OCI-LY3 (cell line): ENCODE measurements around the gene PRDM11.

ENCODE experiments used
- H2AFZ ChIP-seq: fragments of 200-600, 300-600 bp; shearing (Covaris generic); 2 replicates; pipeline ENCODE4 v1.6.0; 2014; ENCODE audit warnings: antibody characterized with exemption, low read depth, low read length
- H3K27ac ChIP-seq: fragments of 200-600, 300-600 bp; sonication (generic); 2 replicates; pipeline ENCODE4 v1.5.1; 2014; ENCODE audit warnings: mild to moderate bottlenecking, low read length, moderate library complexity, mixed read lengths
- H3K27me3 ChIP-seq: fragments of 200-600, 300-600 bp; sonication (generic); 2 replicates; pipeline ENCODE4 v1.6.1; 2014; ENCODE audit warnings: low read depth, low read length, mixed read lengths
- H3K36me3 ChIP-seq: fragments of 200-600, 300-600 bp; sonication (generic); replicated peaks from 2 replicates; pipeline ENCODE3; 2014; ENCODE audit warnings: low read depth, low read length, mixed read lengths
- H3K4me1 ChIP-seq: fragments of 300-600, 200-600 bp; sonication (generic); 2 replicates; pipeline ENCODE4 v1.6.1; 2014; ENCODE audit warnings: low read length, mixed read lengths
- H3K4me2 ChIP-seq: fragments of 200-600, 300-600 bp; sonication (generic); 2 replicates; pipeline ENCODE4 v1.6.1; 2014; ENCODE audit warnings: low read length, mixed read lengths
- H3K4me3 ChIP-seq: fragments of 300-600, 200-600 bp; sonication (generic); 2 replicates; pipeline ENCODE4 v1.5.1; 2014; ENCODE audit warnings: antibody characterized with exemption, mild to moderate bottlenecking, low read length, moderate library complexity
- H3K79me2 ChIP-seq: fragments of 300-600, 200-600 bp; shearing (Covaris generic); 2 replicates; pipeline ENCODE4 v1.6.1; 2014; ENCODE audit warnings: mild to moderate bottlenecking, low read length, mixed read lengths
- H3K9ac ChIP-seq: fragments of 300-600, 200-600 bp; shearing (Covaris generic); 2 replicates; pipeline ENCODE4 v1.6.0; 2014; ENCODE audit warnings: mild to moderate bottlenecking, low read length, moderate library complexity
- H3K9me3 ChIP-seq: fragments of 200-600, 300-600 bp; shearing (Covaris generic); 2 replicates; pipeline ENCODE4 v1.6.1; 2014; ENCODE audit warnings: low read length, mixed read lengths; ENCODE audit not compliant: insufficient read depth
- H4K20me1 ChIP-seq: fragments of 200-600, 300-600 bp; sonication (generic); 2 replicates; pipeline ENCODE4 v1.6.1; 2016; ENCODE audit warnings: low read length, mixed read lengths; ENCODE audit not compliant: insufficient read depth
- CTCF ChIP-seq: fragments of 200-600, 300-600 bp; sonication (generic); IDR thresholded peaks from 2 replicates; pipeline ENCODE4 v1.5.1; 2014; ENCODE audit warnings: antibody characterized with exemption, low read length, low read depth
- EZH2phosphoT487 ChIP-seq: fragments of 200-600 bp; shearing (Covaris generic); IDR thresholded peaks from 2 replicates; pipeline ENCODE4 v1.6.1; 2018; ENCODE audit warnings: antibody characterized with exemption, mixed run types, low read depth

PRDM11 gene

GRCh38 chr11:45262900-45263299 is 116.5 kb downstream of the PRDM11 start:
- Histone ChIP-seq H3K27ac (no peak overlapping the region), H3K4me2 (no peak overlapping the region), H3K27me3 (peaks cover 65% of the 10 kb centered on the region), H3K36me3 (no peaks in the 10 kb centered on the region), H3K9me3 (no peaks in the 10 kb centered on the region), H2AFZ (no peak overlapping the region), H4K20me1 (no peaks in the 10 kb centered on the region), H3K9ac (no peak overlapping the region), H3K4me3 (no peak overlapping the region), H3K4me1 (no peaks in the 10 kb centered on the region), H3K79me2 (no peaks in the 10 kb centered on the region)
- TF ChIP-seq EZH2phosphoT487 (no peak), CTCF (no peak)

- Histone ChIP-seq H3K4me1 (no peaks in the 10 kb centered on the region), H3K4me2 (no peak overlapping the region), H3K4me3 (no peak overlapping the region), H3K9ac (no peak overlapping the region), H4K20me1 (no peaks in the 10 kb centered on the region), H3K27me3 (peaks cover 63% of the 10 kb centered on the region), H3K9me3 (no peaks in the 10 kb centered on the region), H3K36me3 (no peaks in the 10 kb centered on the region), H3K27ac (no peak overlapping the region), H2AFZ (no peak overlapping the region), H3K79me2 (no peaks in the 10 kb centered on the region)
- no peak for TF ChIP-seq CTCF
- TF ChIP-seq EZH2phosphoT487 = no peak
These were observed 117.3 kb downstream of the PRDM11 start for GRCh38 chr11:45263773-45264172.

- H3K4me3 ChIP-seq = no peak overlapping the region
- TF ChIP-seq CTCF (no peak), EZH2phosphoT487 (no peak)
- H3K27ac ChIP-seq = no peak overlapping the region
These were observed 118.5 kb downstream of the PRDM11 start for GRCh38 chr11:45264839-45265515.

GRCh38 chr11:45265969-45266675 is 119.7 kb downstream of the PRDM11 start:
- Histone ChIP-seq H4K20me1 (no peaks in the 10 kb centered on the region), H3K4me2 (no peak overlapping the region), H3K36me3 (no peaks in the 10 kb centered on the region), H3K27ac (no peak overlapping the region), H3K9ac (no peak overlapping the region), H2AFZ (no peak overlapping the region), H3K4me1 (no peaks in the 10 kb centered on the region), H3K9me3 (no peaks in the 10 kb centered on the region), H3K79me2 (no peaks in the 10 kb centered on the region), H3K4me3 (no peak overlapping the region), H3K27me3 (peaks cover 58% of the 10 kb centered on the region)
- TF ChIP-seq EZH2phosphoT487 (no peak), CTCF (no peak)

More at GRCh38 chr11:45264839-45265515, 118.5 kb downstream of the PRDM11 start:
- Histone ChIP-seq H3K36me3 (no peaks in the 10 kb centered on the region), H3K79me2 (no peaks in the 10 kb centered on the region), H3K9ac (no peak overlapping the region), H2AFZ (no peak overlapping the region), H3K4me2 (no peak overlapping the region), H4K20me1 (no peaks in the 10 kb centered on the region), H3K9me3 (no peaks in the 10 kb centered on the region), H3K4me1 (no peaks in the 10 kb centered on the region), H3K27me3 (peaks cover 57% of the 10 kb centered on the region; the same call in 1 of the 2 replicates)
